ENCODE measurements around the gene IL6. TPM values are rescaled to one million over a fixed set of nuclear protein-coding genes. Genes with fewer than 3 reads are reported as not detected.
"Not testable (repeated sequence)": the region's sequence is repeated elsewhere in the genome, so short reads cannot be mapped to it uniquely, and the experiment has no call there.

The IL6 gene
- polyA plus RNA-seq, 1 donor, result not detected

DNA sequence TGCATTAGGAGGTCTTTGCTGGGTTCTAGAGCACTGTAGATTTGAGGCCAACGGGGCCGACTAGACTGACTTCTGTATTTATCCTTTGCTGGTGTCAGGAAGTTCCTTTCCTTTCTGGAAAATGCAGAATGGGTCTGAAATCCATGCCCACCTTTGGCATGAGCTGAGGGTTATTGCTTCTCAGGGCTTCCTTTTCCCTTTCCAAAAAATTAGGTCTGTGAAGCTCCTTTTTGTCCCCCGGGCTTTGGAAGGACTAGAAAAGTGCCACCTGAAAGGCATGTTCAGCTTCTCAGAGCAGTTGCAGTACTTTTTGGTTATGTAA lies 675 bp downstream of the IL6 start:
- no peak for DNase-seq

DNA sequence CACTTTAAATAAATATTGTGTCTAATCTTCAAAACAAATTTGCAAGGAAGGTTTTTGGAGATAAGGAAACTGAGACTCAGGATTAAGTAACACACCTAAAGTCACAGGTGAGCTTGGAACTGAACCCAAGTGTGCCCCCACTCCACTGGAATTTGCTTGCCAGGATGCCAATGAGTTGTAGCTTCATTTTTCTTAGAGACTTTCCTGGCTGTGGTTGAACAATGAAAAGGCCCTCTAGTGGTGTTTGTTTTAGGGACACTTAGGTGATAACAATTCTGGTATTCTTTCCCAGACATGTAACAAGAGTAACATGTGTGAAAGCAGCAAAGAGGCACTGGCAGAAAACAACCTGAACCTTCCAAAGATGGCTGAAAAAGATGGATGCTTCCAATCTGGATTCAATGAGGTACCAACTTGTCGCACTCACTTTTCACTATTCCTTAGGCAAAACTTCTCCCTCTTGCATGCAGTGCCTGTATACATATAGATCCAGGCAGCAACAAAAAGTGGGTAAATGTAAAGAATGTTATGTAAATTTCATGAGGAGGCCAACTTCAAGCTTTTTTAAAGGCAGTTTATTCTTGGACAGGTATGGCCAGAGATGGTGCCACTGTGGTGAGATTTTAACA lies 1.5 kb downstream of the IL6 start:
- DNase-seq, result no peak

DNA sequence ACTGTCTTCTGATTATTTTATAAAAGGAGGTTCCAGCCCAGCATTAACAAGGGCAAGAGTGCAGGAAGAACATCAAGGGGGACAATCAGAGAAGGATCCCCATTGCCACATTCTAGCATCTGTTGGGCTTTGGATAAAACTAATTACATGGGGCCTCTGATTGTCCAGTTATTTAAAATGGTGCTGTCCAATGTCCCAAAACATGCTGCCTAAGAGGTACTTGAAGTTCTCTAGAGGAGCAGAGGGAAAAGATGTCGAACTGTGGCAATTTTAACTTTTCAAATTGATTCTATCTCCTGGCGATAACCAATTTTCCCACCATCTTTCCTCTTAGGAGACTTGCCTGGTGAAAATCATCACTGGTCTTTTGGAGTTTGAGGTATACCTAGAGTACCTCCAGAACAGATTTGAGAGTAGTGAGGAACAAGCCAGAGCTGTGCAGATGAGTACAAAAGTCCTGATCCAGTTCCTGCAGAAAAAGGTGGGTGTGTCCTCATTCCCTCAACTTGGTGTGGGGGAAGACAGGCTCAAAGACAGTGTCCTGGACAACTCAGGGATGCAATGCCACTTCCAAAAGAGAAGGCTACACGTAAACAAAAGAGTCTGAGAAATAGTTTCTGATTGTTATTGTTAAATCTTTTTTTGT lies 2.3 kb downstream of the IL6 start:
- DNase-seq, result no peak

DNA sequence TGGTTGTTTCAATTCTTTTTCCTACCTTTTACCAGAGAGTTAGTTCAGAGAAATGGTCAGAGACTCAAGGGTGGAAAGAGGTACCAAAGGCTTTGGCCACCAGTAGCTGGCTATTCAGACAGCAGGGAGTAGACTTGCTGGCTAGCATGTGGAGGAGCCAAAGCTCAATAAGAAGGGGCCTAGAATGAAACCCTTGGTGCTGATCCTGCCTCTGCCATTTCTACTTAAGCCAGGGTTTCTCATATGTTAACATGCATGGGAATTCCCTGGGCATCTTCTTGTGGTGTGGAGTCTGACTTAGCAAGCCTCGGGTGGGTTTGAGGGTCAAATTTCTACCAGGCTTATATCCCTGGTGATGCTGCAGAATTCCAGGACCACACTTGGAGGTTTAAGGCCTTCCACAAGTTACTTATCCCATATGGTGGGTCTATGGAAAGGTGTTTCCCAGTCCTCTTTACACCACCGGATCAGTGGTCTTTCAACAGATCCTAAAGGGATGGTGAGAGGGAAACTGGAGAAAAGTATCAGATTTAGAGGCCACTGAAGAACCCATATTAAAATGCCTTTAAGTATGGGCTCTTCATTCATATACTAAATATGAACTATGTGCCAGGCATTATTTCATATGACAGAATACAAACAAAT lies 3.2 kb downstream of the IL6 start:
- no peak for DNase-seq

DNA sequence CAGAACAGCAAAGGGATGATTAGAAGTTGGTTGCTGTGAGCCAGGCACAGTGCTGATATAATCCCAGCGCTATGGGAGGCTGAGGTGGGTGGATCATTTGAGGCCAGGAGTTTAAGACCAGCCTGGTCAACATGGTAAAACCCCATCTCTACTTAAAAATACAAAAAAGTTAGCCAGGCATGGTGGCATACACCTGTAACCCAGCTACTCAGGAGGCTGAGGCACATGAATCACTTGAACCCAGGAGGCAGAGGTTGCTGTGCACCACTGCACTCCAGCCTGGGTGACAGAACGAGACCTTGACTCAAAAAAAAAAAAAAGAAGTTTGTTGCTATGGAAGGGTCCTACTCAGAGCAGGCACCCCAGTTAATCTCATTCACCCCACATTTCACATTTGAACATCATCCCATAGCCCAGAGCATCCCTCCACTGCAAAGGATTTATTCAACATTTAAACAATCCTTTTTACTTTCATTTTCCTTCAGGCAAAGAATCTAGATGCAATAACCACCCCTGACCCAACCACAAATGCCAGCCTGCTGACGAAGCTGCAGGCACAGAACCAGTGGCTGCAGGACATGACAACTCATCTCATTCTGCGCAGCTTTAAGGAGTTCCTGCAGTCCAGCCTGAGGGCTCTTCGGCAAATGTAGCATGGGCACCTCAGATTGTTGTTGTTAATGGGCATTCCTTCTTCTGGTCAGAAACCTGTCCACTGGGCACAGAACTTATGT lies 4.1 kb downstream of the IL6 start:
- DNase-seq, result no peak

DNA sequence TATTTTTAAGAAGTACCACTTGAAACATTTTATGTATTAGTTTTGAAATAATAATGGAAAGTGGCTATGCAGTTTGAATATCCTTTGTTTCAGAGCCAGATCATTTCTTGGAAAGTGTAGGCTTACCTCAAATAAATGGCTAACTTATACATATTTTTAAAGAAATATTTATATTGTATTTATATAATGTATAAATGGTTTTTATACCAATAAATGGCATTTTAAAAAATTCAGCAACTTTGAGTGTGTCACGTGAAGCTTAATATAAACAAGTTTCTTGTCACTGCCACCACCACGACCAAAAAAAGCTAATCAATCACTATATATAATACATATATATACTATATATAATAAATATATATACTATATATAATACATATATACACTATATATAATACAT lies 4.8 kb downstream of the IL6 start:
- no peak for DNase-seq

DNA sequence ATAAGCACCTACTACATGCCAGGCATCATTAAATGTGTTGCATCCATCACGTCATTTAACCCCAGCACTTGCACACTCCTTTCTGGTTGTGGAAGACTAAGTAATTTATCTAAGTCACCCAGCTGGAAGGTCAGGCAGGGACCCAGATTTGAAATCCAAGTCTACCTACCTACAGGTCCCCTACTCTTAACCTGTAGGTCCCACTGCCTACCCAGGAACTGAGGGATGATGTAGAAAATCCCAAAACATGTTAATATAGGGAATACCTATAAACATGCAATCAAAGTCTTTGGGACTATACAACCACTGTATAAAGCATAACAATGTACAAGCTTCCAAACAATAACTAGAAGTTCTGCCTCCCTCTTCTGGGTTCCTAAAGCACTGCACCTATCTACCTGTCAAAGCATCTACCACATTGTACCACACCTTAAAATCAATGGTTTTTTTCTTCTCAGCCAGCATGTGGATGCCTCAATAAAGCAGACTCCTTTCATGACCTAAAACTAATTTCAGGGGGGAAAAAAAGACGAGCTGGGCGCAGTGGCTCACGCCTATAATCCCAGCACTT lies 5.6 kb downstream of the IL6 start:
- no peak for DNase-seq

DNA sequence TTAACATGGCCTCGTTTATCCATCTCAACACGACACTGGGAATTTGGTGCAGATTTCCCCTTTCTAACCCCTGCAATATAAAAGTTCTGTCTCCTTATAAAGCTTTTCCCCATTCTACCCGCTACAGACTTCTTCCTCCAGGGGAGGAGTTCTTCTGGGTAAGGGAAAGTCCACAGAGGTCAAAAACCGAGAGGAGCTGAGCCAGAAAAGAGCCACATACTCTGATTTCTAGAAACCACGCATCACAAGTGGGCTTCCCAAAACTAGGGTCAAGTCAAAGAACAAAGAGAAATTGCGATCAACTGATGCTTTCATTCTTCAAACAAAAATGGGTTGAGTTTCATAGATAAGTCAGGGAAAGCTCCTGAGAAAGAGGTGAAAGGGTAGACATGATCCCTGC lies 6.8 kb downstream of the IL6 start:
- DNase-seq, result no peak

DNA sequence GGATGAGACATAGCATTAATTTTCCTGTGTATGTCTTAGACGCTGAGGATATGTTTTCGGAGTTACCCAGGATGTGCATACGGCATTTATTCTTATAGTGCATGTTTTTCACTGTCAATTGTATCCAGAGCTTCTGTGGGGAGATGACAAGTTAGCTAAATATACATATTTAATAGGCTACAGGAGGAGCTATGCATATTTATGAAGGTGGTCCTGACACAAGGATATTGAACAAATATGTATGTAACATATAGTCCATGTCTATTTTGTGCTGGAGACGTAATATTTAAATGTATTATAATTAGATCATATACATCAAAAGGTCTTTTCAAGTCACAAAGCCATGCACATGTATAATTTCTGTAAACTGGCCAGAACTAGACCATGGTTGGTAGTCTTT lies 16.0 kb downstream of the IL6 start:
- DNase-seq, result no peak

DNA sequence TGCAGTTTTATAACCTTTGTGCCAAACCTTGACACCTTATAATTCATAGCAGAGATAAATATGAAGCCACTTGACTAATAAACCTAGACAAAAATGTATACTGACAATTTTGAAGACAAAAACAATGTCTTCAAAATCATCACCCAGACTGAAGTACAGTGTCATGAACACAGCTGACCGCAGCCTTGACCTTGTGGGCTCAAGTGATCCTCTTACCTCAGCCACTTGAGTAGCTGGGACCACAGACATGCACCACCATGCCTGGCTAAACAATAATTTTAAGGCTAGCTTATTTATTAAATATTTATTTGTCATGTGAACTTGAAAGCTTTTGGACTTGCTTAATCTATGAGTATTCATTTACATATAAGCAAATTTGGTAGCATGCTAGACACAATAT lies 24.3 kb downstream of the IL6 start:
- DNase-seq, result no peak

DNA sequence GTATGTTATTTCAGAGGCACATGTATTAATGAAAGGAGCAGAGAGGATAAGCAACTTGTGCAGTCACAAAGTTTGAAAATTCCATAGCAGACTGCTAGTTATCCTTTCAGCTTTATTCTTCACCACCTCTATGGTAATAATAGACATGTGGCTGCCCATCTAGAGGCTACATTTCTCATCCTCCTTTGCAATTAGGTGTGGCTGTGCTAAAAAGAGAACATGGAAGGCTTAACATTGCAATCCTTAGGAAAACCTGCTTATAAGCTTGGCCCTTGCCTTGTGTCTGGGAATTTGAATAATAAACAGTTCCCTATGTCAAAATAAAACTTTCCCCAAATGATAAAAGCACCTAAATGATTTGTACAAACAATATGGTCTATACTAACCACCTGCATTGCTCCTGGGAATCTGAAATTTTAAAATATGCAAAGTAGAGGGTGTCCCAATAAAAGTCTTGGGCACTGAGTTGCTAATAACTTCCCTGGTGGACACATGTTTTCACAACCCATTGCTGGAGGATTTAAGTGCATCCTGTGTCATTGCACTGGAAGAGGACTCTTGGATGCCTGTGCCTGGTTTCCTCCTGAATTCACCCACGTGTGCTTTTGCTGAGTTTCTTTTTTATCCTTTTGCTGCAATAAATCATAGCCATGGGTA lies 30.5 kb downstream of the IL6 start:
- DNase-seq, result no peak

DNA sequence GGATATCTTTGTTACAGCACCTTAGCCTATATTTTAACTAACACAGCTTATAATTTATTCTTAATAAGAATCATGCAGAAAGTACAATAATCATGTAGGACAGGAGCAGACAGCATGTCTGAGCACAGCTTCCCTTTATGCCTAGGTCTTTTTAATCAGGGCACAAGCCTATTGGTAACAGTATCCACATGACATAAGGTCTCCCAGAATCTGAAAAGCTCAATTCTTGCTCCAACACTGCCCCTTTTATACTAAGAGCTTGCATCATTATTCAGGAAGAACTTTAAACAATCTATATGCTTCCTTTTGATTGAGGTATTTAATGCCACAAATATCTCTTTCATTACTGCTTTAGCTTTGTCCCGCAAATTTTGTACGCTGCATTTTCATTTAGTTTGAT lies 31.6 kb downstream of the IL6 start:
- DNase-seq, result no peak

DNA sequence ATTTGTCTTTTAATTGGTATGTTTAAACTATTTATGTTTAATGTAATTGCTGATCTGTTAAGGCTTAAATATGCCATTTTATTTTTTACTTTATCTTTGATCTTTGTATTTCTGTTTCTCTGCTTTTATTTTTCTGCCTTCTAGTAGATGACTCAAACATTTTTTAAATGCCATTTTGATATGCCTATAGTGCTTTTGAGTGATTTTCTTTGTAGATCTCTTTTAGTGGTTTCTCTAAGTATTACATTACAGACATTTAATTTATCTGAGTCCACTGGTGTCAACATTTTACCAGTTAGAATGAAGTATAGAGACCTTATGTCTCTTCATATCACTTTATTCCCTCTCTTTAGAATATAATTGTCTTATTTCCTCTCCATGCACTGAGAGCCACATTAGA lies 32.7 kb downstream of the IL6 start:
- no peak for DNase-seq

DNA sequence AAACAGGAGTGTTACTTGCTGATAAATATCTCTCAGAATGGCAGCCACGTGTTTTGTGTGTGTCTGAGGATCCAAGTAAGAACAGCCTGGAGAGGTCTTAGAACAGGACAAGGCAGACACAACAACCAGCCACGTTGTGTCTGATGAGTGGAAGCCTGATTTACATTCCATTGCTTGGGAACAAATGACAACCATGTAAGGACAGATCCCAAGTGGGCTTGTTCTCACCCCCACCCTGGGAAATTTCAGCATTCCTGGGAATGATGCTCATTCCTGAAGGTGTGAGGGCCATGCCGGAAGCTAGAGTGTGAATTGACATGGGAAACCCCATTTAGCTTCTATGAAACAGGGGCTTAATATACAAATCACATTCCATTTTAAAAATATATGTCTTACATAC lies 35.9 kb downstream of the IL6 start:
- no peak for DNase-seq

DNA sequence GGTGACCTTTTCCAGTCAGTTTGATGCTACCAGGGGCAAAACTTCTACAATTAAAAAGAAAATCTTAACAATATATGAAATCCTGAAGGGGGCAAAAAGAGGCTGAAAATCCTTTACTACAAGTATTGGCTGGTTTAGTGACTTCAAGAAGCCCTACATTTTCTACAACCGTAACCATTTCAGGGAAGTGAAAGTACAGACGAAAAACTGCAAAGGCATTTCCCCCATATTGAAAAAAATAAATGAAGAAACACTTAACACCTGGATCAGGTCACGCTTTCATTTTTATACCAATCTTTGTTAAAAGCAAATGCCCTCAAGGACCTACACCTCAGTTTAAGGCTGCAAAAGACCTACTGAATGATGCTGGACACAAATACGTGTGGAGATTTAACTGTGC lies 38.6 kb downstream of the IL6 start:
- DNase-seq, result no peak

DNA sequence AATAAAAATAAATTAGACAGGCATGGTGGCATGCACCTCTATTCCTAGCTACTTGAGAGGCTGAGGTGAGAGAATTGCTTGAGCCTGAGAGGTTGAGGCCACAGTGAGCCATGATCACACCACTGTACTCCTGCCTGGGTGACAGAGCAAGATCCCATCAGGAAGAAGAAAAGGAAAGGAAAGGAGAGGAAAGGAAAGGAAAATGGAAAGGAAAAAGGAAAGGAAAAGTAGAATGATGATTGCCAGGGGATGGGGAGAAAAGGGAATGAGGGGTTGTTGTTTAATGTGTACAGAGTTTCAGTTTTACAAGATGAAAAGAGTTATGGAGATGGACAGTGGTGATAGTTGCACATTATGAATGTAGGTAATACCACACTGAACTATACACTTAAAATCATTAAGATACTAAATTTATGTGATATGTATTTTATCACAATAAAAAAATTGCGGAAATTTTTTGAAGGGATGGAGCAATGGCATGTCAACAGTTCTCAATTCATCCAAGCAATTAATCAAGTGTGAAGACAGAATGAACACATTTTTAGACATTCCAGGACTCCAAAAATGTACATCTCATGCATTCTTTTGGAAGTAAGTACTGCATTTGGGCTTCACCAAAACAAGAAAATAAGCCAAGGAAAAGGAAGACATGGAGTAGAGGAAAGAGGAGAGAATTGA lies 44.3 kb downstream of the IL6 start:
- no peak for DNase-seq

DNA sequence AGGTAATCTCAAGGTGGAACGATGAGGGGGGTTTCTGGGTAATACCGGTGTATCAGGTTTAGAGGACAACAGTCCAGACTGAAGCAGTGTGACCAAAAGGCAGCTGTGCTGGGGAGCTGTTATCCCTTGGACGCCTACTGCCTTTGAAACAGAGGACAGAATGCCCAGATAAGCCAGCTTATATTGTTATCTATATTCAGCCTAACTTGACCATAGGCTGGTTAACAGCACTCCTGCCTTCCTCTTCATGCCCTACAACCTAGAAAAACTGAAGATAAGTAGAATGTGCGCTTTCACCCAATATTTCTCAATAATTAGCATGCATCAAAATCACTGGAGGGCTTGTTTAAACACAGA lies 44.9 kb downstream of the IL6 start:
- DNase-seq, result no peak

DNA sequence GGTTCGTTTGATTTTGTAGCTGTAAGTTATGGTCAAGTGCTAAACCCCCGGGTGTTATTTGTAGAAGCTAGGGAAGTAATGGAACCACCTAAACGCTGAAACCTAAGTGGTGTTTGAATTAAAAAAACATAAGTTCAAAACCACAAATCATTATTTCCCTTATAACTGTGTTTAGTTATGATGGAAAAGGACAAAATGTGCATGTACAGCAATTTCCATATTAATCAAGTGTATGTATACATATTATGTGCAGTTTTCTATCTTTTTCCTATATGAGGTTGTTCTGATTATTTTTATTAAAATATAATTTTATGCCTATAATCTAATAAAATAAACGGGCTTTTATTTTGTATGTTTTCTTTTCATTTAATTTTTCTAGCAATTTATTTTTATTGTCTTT lies 45.9 kb downstream of the IL6 start:
- DNase-seq, result no peak

DNA sequence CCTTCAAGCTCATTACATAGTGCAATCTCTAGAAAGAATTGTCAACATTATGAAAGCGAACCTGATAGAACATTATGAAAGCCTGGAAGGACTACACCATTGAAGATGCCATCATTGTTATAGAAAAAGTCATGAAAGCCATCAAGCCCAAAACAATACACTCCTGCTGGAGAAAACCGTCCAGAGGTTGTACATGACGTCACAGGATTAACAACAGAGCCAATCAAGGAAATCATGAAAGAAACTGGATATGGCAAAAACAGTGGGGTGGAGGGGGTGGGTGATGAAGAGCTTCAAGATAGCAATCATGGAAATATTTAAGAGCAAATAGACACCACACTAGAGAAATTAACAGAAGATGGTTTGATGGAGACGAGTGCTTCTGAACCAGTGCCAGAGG lies 50.0 kb downstream of the IL6 start:
- DNase-seq, result no peak

DNA sequence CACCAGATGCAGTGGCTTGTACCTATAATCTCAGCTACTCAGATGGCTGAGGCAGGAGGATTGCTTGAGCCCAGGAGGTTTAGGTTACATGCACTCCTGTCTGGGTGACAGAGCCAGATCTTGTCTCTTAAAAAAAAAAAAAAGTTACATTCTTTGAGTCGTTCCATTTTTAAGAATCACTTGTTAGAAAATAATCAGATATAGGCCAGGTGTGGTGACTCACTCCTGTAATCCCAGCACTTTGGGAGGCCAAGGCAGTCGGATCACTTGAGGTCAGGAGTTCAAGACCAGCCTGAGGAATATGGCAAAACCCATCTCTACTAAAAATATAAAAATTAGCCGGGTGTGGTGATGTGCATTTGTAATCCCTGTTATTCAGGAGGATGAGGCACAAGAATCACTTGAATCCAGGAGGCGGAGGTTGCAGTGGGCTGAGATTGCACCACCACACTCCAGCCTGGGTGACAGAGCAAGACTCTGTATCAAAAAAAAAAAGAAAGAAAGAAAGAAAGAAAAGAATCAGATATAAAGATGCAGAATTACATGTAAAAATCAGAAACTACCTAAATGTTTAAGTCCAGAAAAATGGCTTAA lies 52.8 kb downstream of the IL6 start:
- not testable (repeated sequence) for DNase-seq

DNA sequence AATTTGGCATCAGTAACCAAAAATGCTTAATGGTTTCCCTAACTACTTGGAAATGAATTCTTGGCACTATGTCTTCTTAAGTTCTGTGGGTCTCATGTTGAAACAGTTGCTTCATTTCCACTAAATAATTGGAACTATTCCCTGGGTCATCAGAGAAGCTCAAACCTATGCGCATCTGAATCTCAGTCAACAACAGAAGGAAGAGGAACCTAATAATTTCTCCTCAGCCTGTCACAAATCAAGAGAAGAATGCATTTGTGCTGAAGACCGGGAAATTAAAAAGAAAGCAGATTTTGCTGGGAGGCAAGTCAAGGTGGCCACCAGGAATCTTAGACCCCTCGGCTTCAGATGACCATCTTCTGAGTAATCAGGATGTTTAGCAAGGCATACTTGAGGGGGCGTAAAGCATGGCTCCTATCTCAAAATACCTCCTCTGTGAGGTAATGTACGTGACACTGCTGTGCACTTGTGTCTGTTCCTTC lies 54.3 kb downstream of the IL6 start:
- no peak for DNase-seq

All from left kidney (tissue), 2 donors.